ENCODE results near the gene STRA6. TPM values are rescaled to one million over a fixed set of nuclear protein-coding genes. Genes with fewer than 3 reads are reported as not detected.

The STRA6 gene
- polyA plus RNA-seq, 3 donors, result 24.4 to 40.6 (median 35.4) TPM

DNA sequence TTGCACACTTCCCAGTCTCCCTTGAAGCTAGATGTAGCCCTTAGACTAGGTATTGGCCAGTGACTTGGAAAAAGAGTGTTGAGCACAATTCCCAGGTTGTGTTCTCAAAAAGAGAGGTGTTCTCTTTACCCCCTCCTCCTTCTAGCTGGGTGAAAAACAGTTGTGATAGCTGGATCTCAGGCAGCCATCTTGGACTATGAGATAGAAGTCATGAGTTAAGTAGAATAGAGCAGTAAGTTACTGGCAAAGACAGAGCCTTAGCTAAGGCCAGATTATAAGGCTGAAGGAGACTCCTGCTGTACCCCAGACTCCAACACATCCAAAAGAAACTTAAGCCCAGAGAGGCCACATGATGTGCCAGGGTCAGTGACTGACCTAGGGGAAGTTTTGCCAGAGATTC lies 8.1 kb upstream of the STRA6 start:
- DNase-seq (ENCODE audit: extremely low read depth in 1 of 11, low read depth in 9 of 11, low spot score in 4 of 11), result no peak

DNA sequence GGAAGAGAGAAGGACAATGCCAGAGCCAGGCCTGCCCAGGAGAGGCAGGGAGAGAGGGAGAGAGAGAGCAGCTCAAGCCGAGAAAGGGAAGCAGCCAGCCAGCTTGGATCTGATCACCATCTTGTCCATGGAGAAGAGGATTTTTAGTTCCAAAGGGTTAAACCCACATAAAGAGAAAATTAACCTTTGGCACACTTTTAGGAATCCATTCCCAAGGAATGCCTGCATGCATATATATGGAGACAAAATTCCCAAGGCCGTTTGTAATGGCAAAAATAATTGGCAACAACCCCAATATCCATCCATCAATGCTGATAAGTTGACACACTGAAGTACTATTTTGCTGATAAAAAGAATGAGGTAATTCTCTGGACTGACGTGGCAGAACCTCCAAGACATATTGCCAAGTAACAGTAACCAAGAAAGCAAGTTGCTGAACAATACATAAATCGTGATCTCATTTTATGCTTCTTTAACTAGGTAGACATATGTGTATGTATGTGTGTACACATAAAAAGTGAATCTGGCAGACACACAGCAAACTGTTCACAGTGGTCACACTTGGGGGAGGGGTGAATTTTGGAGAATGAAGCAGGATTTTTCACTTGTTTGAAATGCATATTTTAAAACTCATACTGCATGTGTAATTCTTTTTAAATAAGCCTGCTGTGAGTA lies 7.5 kb upstream of the STRA6 start:
- DNase-seq (ENCODE audit: extremely low read depth in 1 of 11, low read depth in 9 of 11, low spot score in 4 of 11), result no peak

GRCh38 chr15:74209560-74209958 lies 7.0 kb upstream of the STRA6 start:
- DNase-seq (ENCODE audit: extremely low read depth in 1 of 11, low read depth in 9 of 11, low spot score in 4 of 11), result no peak

DNA sequence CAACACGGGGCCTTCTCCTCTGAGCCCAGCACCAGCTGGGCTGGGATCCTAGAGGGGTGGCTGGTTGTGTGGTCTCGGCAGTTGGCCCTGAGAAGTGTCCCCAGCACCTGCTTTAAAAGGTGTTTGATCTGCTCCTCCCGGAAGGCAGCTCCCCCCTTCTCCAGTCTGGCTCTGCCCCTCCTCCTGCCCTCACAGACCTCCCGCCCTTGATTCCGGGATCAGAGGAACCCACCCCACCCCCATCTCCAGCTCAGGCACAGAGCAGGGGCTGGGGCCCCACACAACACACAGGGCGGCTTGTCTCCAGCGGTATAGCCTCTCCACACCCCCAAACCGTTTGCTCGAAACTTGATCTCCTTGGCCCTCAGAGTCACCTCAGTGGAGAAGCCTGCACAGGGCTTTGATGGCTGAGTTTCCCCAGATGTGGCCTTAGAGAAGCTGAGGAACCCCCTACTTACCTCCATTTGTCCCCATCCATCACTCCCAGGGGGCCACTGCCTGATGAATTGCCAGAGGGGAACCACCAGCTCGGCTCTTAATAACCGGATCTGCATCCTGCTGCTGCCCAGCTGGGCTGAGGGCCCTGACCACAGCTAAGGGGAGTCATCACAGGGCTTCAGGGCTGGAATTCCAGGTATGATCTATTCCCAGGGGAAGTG lies 6.4 kb upstream of the STRA6 start:
- DNase-seq (ENCODE audit: extremely low read depth in 1 of 11, low read depth in 9 of 11, low spot score in 4 of 11), result no peak

- DNase-seq (ENCODE audit: extremely low read depth in 1 of 11, low read depth in 9 of 11, low spot score in 4 of 11), result no peak
Observed at GRCh38 chr15:74208496-74208895, 5.9 kb upstream of the STRA6 start.

GRCh38 chr15:74207652-74208440 lies 5.3 kb upstream of the STRA6 start:
- DNase-seq (ENCODE audit: extremely low read depth in 1 of 11, low read depth in 9 of 11, low spot score in 4 of 11), result no peak

DNA sequence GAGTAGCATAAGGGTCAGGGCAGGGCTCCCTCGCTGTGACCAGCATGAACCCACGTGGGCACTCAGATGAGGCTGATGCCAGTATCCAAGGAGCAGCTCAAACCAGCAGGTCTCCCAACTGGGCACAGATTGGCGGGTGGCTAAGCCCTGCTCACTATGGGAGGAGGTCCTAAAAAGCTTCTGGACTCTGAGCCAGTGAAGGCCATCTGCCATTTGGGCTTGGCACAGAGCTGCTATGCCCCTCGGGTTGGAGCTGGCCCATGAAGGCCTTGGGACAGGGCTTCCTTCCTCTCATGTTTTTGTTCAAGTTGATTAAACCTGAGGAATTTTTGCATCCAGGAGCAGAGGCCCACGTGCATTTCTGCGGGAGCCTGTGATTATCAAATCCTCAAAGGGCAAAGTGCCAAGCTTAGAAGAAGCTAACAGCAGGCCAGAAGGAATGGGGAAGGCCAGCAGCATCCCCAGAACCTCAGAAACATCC lies 4.3 kb upstream of the STRA6 start:
- peak in 1 of 11 donors; percentile 74 for DNase-seq (ENCODE audit: extremely low read depth in 1 of 11, low read depth in 9 of 11, low spot score in 4 of 11)

DNA sequence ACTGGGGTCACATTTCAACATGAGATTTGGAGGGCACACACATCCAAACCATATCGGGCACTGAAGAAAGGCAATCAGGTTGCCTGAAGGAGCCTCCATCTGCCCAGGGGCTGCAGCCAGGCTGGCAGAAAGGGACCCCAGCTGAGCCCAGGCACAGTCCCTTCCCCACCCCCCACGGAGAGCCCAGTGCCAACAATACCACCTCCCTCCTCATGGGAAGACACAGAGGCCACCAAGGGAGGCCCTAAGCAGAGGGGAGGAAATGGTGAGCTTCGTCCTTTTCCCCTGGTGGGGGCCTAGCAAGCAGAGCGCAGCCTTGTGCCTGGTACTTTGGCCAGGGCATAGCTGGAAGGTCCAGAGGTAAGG lies 3.0 kb upstream of the STRA6 start:
- no peak for DNase-seq (ENCODE audit: extremely low read depth in 1 of 11, low read depth in 9 of 11, low spot score in 4 of 11)

DNA sequence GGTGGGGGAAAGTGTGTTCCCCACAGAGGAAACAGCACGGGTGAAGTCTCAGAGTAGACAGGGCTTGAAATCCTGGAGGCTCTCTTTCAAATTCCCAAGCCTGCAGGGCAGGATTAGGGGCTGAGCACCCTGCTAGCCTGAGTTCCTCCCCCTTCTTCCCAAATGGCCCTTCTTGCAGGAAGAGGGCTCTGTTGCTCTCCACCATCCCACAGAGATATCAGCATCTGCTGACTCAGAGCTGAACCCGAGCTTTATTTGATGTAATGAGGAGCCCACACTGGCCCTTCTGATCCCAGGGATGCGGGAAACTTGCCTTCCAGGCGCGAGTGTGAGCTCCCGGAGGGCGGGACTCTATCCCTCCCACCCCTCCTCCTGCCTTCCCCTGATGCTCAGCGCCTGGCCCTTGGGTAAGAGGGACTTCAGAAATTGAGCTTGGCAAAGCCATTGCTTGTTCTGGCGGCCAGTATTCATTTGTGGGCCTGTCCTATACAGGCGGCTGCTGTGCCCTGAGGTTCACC lies 1.4 kb upstream of the STRA6 start:
- no peak for DNase-seq (ENCODE audit: extremely low read depth in 1 of 11, low read depth in 9 of 11, low spot score in 4 of 11)

DNA sequence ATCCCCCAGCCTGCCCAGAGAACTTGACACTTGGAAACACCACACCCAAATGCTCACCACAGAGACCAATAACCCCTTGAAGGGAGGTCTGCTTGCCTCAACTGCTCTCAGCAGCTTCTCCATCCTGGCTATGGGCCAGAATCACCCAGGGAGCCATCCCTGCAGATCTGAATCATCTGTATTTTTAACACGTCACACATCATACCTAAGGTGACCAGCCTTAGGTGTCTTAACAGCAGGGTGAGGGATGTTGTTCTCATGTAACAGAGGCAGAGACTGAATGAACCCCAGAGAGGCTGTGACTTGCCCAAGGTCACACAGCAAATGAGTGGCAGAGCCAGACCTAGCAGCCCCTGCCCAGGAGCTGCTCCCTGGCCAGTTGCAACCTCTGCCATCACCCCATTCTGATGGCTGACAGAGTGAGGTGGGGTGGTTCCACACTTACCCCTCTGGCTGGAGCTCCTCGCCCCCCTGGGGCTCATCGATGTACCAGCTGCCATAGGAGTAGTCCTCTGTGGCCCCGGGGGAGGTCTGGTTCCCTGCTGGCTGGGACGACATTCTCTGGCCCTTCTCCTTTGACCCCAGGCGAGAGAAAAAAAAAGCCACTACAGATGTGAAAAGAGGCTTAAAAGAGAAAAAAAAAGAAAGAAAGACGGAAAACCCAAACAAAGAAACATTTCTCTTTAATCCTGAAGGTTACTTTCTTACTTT lies 722 bp downstream of the STRA6 start:
- no peak for DNase-seq (ENCODE audit: extremely low read depth in 1 of 11, low read depth in 9 of 11, low spot score in 4 of 11)

GRCh38 chr15:74200871-74201419 lies 1.6 kb downstream of the STRA6 start:
- DNase-seq (ENCODE audit: extremely low read depth in 1 of 11, low read depth in 9 of 11, low spot score in 4 of 11), result peak in 1 of 11 donors; percentile 60

DNA sequence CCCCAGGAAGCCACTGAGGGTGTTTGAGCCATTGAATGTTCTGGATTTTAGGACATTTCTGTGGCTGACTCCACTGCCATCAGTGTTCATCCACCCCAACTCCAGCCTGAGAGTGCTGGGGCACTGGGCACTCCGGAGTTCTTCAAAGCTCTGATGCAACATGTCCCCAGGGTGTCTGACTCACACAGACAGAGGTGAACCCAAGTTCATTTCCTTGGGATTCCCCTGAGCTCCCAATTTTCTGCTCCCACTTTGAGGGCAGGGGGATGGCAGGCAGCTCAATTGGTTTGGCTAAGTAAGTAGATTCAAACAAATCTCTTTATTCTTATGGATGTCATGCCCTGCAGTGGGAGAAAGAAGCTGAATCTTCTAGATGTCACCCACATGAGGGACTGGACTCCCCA lies 2.2 kb downstream of the STRA6 start:
- no peak for DNase-seq (ENCODE audit: extremely low read depth in 1 of 11, low read depth in 9 of 11, low spot score in 4 of 11)

DNA sequence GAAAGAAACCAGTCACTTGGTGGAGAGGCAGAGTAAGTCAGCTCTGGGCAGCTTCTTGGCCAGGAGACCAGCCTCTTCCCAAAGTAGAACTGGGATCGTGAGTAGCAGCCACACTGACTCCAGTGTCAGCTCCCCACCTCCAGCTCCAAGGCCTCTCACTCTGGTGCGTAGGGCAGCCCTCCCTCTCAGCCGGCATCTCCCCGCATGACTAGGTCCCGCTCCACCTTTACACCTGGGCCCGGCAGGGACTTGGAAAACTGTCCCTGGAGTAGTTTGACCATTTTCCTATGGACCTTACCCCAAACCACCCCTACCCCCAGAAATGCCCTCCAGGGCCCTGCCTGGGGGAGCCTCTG lies 3.3 kb downstream of the STRA6 start:
- no peak for DNase-seq (ENCODE audit: extremely low read depth in 1 of 11, low read depth in 9 of 11, low spot score in 4 of 11)

DNA sequence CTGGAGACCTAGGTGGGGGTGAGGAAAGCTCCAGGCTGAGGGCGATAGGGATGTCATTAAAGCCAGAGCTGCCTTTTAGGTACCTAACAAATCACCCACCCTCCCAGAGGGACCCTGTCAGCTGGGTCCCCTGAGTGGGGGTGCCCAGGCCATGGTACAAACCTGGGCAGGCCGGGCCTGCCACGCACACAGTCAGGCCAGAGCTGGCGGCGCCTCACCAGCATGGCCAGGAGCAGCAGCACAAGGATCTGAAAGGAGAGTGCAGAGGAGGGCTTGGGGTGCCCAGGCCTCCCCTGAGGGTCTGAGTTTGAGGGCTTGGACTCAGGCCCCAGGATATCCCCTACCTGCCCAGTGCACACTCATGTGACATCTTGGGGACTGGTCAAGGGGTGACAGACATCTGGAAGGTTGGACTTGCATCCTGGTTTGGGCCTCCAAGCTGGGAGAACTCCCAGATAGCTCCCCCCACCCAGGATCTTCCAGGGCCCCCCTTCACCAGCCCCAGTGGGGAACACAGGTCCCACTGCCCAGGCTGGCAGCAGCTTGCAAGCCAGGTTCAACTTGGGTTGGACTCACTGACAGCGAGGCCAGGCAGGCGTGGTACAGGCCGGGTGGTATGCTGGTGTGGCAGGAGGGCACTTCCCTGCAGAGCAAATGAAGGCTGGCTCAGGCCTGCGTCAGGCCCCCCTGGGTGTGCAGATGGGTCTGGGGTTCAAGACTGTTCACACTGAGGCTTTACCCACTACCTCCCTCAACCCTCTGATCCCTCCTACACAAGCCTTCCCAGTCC lies 5.2 kb downstream of the STRA6 start:
- no peak for DNase-seq (ENCODE audit: extremely low read depth in 1 of 11, low read depth in 9 of 11, low spot score in 4 of 11)

DNA sequence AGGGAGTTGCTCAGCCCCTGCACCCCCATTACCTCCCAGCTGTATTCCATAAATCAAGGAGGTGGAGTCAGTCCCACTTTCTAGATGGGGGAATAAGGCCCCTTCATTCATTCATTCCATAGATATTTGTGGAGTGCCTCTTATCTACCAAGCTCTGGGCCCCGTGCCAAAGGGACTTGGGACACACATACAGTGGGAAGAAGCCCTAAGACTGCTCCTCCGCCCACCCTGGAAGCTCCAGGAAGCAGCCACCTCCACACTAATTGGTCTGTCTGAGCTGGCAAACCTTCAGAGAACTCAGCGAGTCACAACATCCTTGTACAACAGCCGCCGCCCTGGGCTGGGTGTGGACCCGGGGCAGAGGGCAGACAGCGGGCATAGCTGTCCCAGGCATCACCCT lies 6.4 kb downstream of the STRA6 start:
- DNase-seq (ENCODE audit: extremely low read depth in 1 of 11, low read depth in 9 of 11, low spot score in 4 of 11), result no peak

DNA sequence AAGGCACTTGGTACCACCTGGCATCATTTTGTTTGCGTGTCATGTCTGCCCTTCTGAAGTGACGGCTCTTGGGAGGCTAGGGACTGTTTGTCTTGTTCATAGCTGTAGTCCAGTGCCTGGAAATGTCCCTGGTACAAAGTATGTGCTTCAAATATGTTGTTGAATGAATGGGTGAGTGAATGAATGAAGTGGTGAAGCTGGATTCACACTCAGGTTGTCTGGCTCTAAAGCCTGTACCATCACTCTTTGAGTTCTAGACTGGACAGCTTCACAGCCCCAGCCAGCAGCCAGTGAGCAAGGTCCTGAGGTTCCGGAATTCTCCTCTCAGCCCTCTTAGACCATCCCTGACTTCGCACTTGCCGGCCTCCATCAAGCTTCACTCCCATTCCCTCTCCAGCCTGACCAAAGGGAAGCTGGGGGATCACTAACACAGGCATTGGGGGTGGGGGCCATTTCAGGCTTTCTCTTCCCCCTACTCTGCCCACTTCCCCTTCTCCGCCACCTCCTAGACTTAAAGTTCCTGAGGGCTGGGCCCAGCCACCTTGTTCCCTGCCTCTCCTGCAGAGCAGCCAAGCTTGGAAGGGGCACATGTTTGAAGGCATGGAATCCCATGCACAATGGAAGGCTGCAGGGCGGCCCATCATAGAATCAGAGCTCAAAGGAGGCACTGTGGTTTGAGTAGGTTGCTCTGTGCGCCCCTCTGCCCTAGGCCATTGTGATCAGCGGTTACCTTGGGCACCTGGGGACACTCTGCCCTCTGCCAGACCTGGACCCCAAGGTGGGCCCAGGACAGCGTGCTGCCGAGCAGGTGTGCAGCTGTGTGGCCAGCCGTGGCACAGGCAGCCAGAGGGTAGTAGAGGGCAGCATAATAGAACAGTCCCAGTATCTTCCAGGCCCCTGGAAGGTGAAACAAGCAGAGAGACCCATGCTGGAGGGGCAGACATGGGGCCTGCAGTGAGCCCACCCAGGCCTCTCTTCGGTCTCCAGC lies 7.7 kb downstream of the STRA6 start:
- no peak for DNase-seq (ENCODE audit: extremely low read depth in 1 of 11, low read depth in 9 of 11, low spot score in 4 of 11)

- DNase-seq (ENCODE audit: extremely low read depth in 1 of 11, low read depth in 9 of 11, low spot score in 4 of 11), result no peak
Observed at GRCh38 chr15:74193905-74194304, 8.7 kb downstream of the STRA6 start.

All from renal cortex interstitium (tissue), 11 donors.